Measurements from ENCODE around the gene BOLA1.
"Not testable (repeated sequence)": the region's sequence is repeated elsewhere in the genome, so short reads cannot be mapped to it uniquely, and the experiment has no call there.

The BOLA1 gene

GRCh38 chr1:149899460-149900284, at the start of gene BOLA1:
TSS of gene BOLA1 (plus strand) at chr1:149899568. CDS start at chr1:149900060, 492 bp downstream.
- peak; percentile 60 for FAIRE-seq

DNA sequence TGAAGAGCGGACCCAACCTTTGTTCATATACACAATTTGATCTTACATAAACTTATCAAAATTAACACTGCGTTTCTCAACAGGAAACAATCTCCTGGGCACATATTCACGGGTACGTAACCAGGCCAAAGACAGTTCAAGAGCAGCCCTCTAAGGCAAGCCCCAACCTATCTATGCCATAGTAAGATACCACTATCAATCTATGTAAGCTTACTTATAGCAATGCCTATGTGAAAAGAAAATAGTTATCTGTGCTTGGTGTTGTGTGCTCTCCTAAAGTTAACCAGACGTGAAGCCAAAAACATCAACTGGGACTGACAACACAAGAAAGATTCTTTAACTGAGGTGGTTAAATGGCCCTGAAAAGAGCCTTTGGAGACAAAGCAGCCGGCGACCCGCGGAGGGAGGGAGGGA, 49.4 kb upstream of the BOLA1 start:
- no peak for FAIRE-seq

GRCh38 chr1:149850732-149851345, 48.5 kb upstream of the BOLA1 start:
- FAIRE-seq, result peak; percentile 93

- FAIRE-seq, result not testable (repeated sequence)
These were observed 47.7 kb upstream of the BOLA1 start for GRCh38 chr1:149851585-149852213.

DNA sequence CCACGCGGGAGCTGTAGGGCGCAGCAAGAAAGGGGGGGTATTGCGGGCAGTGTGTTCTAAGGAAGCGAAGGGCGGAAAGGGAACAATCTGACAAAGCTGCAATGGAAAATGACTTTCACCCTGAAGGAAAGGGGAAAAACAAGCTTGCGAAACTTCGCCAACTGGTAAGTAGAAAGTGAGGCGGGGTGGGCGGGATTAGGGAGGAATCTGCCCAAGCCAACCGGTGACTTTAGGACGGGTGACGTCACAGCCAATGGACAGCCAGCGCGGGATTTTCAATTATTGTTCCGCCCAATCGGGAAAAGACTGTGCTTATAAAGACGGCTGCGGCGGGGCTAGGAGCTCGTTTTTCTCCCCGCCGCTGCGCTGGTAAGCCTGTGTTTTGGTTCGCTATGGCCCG, 47.1 kb upstream of the BOLA1 start:
- FAIRE-seq, result not testable (repeated sequence)

- not testable (repeated sequence) for FAIRE-seq
These were observed 39.1 kb upstream of the BOLA1 start for GRCh38 chr1:149860271-149860670.

DNA sequence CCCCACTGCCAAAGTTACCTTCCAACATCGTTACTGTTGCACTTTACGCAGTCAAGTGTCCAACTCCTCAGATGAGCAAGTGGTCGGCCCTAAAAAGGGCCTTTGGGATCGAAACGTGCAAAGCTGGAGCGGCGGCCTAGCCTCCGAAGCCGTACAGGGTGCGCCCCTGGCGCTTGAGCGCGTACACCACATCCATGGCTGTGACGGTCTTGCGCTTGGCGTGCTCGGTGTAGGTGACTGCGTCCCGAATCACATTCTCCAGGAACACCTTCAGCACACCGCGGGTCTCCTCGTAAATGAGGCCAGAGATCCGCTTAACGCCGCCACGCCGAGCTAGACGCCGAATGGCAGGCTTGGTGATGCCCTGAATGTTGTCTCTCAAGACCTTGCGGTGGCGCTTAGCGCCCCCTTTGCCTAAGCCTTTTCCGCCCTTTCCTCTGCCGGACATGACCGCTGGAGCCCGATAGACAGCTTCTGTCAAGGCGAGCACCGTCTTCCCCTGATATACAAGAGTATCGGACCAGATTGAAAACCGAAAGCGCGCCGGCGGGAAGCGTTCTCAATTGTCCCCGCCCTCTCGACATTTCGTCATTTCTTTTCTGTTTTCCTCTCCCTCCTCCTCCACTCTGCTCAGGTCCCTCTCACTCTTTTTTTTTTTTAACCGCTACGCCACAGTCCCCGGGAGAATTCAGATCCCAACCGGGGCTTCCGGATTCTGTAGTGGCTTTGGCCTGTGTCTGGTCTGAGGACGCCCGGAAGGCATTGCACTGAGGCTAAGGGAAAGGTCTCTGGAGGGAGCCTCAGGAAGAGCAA, 38.5 kb upstream of the BOLA1 start:
- peak; percentile 76 for FAIRE-seq

DNA sequence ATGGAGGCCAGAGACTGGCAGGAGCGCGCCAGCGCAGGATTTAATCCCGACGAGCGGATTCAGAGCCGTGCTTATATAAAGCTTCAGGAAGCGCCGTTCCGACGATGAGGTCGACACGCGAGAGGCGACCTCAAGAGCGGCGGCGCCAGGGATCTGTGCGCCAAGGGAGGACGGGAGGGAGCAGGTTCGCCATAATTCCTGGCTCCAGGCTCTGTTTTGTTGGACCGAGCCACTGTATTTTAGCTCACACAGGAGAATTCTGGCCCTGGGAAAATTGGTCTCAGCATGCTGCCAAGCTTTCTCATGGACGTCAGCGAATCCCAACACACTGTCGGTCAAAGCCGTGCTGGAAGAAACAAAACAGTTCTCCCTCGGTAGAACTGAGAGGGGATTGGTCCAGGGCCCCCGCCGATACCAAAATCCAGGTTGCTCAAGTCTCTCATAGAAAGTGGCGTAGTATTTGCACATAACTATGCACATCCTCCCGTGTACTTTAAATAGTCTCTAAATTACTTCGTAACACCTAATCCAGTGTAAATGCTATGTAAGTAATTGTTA, 37.8 kb upstream of the BOLA1 start:
- not testable (repeated sequence) for FAIRE-seq

GRCh38 chr1:149866887-149867286, 32.5 kb upstream of the BOLA1 start:
- FAIRE-seq, result not testable (repeated sequence)

DNA sequence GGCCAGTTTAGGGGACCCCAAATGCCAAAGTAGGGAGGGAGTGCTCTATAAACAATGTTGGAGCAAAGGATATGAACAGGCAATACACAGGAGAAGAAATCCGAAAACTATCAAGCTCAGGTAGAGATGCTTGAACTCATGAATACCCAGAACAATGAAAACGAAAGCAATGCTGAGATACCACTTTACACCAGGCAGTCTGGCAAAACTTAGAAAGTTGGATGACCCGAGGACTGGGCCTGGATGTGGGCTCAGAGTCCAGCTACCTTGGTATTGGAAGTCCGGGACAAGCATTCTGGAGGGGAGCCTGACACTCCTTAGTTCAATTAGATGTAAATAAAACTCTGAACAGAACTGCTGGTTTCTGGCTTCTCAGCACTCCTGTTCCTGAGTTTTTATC, 26.3 kb upstream of the BOLA1 start:
- not testable (repeated sequence) for FAIRE-seq

GRCh38 chr1:149877211-149877946, 22.0 kb upstream of the BOLA1 start:
- no peak for FAIRE-seq

- no peak for FAIRE-seq
These were observed 19.8 kb upstream of the BOLA1 start for GRCh38 chr1:149879556-149879955.

DNA sequence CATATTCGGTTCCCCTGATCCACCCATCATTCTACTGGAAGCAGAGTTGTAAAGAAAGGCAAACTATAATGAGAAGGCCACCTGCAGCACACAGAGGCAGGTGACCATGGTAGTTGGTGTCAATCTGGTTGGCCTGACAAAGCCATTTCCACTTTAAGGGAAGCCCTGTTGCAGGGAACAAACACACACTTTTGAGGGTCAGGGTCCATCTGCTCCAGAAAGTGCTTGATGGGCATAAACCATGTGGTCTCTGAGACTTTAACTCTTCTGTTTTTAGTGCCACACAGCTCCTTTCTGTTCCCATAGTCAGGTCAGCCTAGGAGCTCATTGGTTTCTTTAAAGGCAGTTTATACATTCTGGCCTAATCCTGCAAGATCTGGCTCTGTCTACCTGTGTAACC, 17.5 kb upstream of the BOLA1 start:
- FAIRE-seq, result no peak

GRCh38 chr1:149883598-149884247, 15.6 kb upstream of the BOLA1 start:
- FAIRE-seq, result no peak

GRCh38 chr1:149884433-149885338, 14.7 kb upstream of the BOLA1 start:
- no peak for FAIRE-seq

DNA sequence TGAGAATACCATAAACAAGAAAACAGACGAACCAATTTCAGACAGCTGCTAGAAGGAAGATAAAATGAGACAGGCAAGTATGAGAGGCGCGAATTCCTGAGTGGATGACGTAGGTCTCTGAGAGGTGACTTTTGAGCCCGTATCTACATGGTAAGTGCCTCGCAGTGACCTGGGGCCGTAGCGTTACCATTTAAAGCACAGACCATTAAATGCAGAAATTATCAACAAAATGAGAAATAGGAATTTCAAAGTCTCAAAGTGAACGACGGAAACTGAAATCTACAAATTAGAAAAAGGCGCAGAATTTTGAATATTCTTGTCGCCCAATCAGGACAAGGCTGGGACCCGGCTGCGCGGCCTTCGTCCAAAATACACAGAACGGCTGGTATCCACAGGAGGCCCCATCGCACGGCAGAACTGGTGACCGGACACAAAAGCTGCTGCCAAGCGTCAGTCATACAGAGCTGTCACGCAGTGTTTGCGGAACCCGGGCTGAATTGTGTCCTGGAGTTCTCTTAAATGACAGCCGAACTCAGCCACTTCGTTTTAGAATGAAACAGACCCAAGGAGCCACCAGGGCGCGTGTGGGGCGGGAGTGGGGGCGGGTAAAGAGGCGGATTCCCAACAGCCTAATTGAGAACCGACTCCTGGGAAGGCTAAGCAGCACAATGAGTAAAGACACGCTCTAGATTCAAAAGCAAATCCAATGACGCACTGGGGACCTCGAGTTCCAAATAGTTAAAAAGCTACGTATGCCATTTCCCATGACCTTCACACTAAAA, 13.8 kb upstream of the BOLA1 start:
- no peak for FAIRE-seq

DNA sequence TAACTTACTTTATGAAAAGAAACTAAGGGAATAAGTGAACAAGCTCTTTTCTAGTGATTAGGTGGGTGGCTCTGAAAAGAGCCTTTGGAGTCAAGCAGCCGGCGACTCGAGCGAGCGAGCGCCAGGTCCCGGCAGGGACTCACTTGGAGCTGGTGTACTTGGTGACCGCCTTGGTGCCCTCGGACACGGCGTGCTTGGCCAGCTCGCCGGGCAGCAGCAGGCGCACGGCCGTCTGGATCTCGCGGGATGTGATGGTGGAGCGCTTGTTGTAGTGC, 13.3 kb upstream of the BOLA1 start:
- FAIRE-seq, result not testable (repeated sequence)

DNA sequence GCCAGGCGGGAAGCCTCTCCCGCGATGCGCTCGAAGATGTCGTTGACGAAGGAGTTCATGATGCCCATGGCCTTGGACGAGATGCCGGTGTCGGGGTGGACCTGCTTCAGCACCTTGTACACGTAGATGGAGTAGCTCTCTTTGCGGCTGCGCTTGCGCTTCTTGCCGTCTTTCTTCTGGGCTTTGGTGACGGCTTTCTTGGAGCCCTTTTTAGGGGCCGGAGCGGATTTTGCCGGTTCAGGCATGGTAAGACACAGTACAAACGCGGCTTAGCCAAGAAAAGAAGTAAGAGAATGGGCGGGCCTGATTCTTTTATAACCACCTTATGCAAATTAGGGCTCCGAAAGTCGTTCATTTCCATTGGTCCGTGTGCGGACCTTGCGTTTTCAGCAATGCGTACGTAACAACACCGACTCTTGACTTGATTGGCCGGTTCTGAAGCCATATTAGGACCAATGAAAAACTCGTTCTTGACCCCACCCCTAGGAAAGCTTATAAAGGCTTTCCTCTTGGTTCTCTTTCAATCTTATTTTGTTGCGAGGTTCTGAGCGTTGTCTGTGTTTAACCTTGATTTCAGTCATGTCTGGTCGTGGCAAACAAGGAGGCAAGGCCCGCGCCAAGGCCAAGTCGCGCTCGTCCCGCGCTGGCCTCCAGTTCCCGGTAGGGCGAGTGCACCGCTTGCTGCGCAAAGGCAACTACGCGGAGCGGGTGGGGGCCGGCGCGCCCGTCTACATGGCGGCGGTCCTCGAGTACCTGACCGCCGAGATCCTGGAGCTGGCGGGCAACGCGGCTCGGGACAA, 12.8 kb upstream of the BOLA1 start:
- FAIRE-seq, result peak; percentile 95

DNA sequence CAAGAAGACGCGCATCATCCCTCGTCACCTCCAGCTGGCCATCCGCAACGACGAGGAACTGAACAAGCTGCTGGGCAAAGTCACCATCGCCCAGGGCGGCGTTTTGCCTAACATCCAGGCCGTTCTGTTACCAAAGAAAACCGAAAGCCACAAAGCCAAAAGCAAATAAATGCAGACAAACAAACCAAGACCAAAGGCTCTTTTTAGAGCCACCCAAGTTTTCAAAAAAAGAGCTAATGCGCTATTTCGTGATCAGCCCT, 12.2 kb upstream of the BOLA1 start:
- FAIRE-seq, result not testable (repeated sequence)

Data from endometrium (tissue), 2 donors.